ENCODE data around the gene NIPSNAP2.
A peak's percentile ranks its signal among the peaks of the same experiment; 100 is the strongest.
"Not testable (repeated sequence)": the region's sequence is repeated elsewhere in the genome, so short reads cannot be mapped to it uniquely, and the experiment has no call there.

NIPSNAP2 gene

GRCh38 chr7:55964261-55965099, at the start of gene NIPSNAP2:
NIPSNAP2 (plus strand) TSS chr7:55964585; CDS start chr7:55964610, 25 bp downstream.
- peak; percentile 94 for DNase-seq (ENCODE audit: low spot score)

- DNase-seq (ENCODE audit: low spot score), result no peak
Measured at GRCh38 chr7:55917771-55918170, 46.6 kb upstream of the NIPSNAP2 start.

- no peak for DNase-seq (ENCODE audit: low spot score)
Measured at GRCh38 chr7:55928006-55928767, 36.2 kb upstream of the NIPSNAP2 start.

- DNase-seq (ENCODE audit: low spot score), result no peak
Measured at GRCh38 chr7:55931421-55932151, 32.8 kb upstream of the NIPSNAP2 start.

GRCh38 chr7:55939514-55940123, 24.8 kb upstream of the NIPSNAP2 start:
- DNase-seq (ENCODE audit: low spot score), result no peak

GRCh38 chr7:55946545-55946944, 17.8 kb upstream of the NIPSNAP2 start:
- no peak for DNase-seq (ENCODE audit: low spot score)

GRCh38 chr7:55951637-55952351, 12.6 kb upstream of the NIPSNAP2 start, which contains the start of gene MRPS17:
MRPS17 (plus strand) TSS chr7:55951877; CDS start chr7:55953196, 1,319 bp downstream.
- peak; percentile 100 for DNase-seq (ENCODE audit: low spot score)

GRCh38 chr7:55952352-55952671, 12.1 kb upstream of the NIPSNAP2 start:
- not testable (repeated sequence) for DNase-seq (ENCODE audit: low spot score)

GRCh38 chr7:55953707-55954475, 10.5 kb upstream of the NIPSNAP2 start:
- DNase-seq (ENCODE audit: low spot score), result no peak

- no peak for DNase-seq (ENCODE audit: low spot score)
Measured at GRCh38 chr7:55957190-55957589, 7.2 kb upstream of the NIPSNAP2 start.

- DNase-seq (ENCODE audit: low spot score), result no peak
Measured at GRCh38 chr7:55962014-55962413, 2.4 kb upstream of the NIPSNAP2 start.

- DNase-seq (ENCODE audit: low spot score), result no peak
Measured at GRCh38 chr7:55963584-55964168, 709 bp upstream of the NIPSNAP2 start.

GRCh38 chr7:55965100-55965470, 700 bp downstream of the NIPSNAP2 start:
- DNase-seq (ENCODE audit: low spot score), result no peak

GRCh38 chr7:55965805-55966421, 1.5 kb downstream of the NIPSNAP2 start:
- DNase-seq (ENCODE audit: low spot score), result no peak

GRCh38 chr7:55966851-55967250, 2.5 kb downstream of the NIPSNAP2 start:
- DNase-seq (ENCODE audit: low spot score), result no peak

GRCh38 chr7:55969391-55969790, 5.0 kb downstream of the NIPSNAP2 start:
- no peak for DNase-seq (ENCODE audit: low spot score)

- no peak for DNase-seq (ENCODE audit: low spot score)
Measured at GRCh38 chr7:55970561-55970960, 6.2 kb downstream of the NIPSNAP2 start.

GRCh38 chr7:55970978-55971377, 6.6 kb downstream of the NIPSNAP2 start:
- DNase-seq (ENCODE audit: low spot score), result no peak

GRCh38 chr7:55973747-55974250, 9.4 kb downstream of the NIPSNAP2 start:
- DNase-seq (ENCODE audit: low spot score), result no peak
